H1 (cell line): ENCODE results near the gene HLA-A. TPM values are rescaled to one million over a fixed set of nuclear protein-coding genes. Genes with fewer than 3 reads are reported as not detected.

Source experiments
- BRCA1 ChIP-seq: IDR thresholded peaks from 2 replicates; pipeline ENCODE4 v1.6.1; 2012; ENCODE audit warnings: low read depth, low read length, improper control_type of control experiment
- CHD7 ChIP-seq: fragments of 300-600 bp; sonication (generic); IDR thresholded peaks from 2 replicates; pipeline ENCODE4 v1.7.1; 2012; ENCODE audit warnings: low read length, moderate library complexity, mild to moderate bottlenecking, inconsistent platforms; ENCODE audit not compliant: insufficient replicate concordance
- KDM5A ChIP-seq: fragments of 200-600 bp; IDR thresholded peaks from 2 replicates; pipeline ENCODE4 v1.7.1; 2012; ENCODE audit warnings: mild to moderate bottlenecking, low read length, inconsistent platforms, mixed read lengths
- POU5F1 ChIP-seq: IDR thresholded peaks from 2 replicates; pipeline ENCODE4 v1.6.1; 2011; ENCODE audit warnings: low read depth, mild to moderate bottlenecking, low read length, moderate library complexity
- RAD21 ChIP-seq, 2 experiments: IDR thresholded peaks in 1 of 2; conservative IDR thresholded peaks in 1 of 2; 2 replicates each; pipeline ENCODE4 v1.6.1; 2011; ENCODE audit warnings: low read depth in 2 of 2, low read length in 2 of 2, improper control_type of control experiment in 1 of 2, inconsistent platforms in 1 of 2, mild to moderate bottlenecking in 1 of 2, moderate library complexity in 1 of 2
- SUZ12 ChIP-seq: fragments of 200-600 bp; sonication (generic); IDR thresholded peaks from 2 replicates; pipeline ENCODE4 v1.6.1; 2012; ENCODE audit warnings: mild to moderate bottlenecking, inconsistent platforms, low read length, moderate library complexity, mixed read lengths
- TBP ChIP-seq: IDR thresholded peaks from 2 replicates; pipeline ENCODE4 v1.6.1; 2011; ENCODE audit warnings: low read depth, low read length, improper control_type of control experiment
- polyA plus RNA-seq, 7 experiments: library from polyadenylated mRNA; depleted of rRNA in 3 of 7; stranded (reverse) in 5 of 7; unstranded in 2 of 7; fragments of >200 nt in 5 of 7; fragments of 200-250 nt in 2 of 7; gene quantifications; 1 replicate in 5 of 7; 2 replicates in 1 of 7; 4 replicates in 1 of 7; pipeline versions ENCODE4 v1.2.1 to v1.2.3, GENCODE V29; 2011 to 2013; ENCODE audit warnings: missing spikeins in 2 of 7, mixed read lengths in 2 of 7
- total RNA-seq: library from RNA; stranded (reverse); fragmentation: NEBNext Ultra II Directional; extraction: Animal tissue kit (Norgen Biotek cat#: 25700); gene quantifications from 2 replicates; pipeline ENCODE4 v1.2.1, GENCODE V29; 2021

Gene HLA-A
- total and polyA plus RNA-seq, 2 of the 8 experiments (the other 6 are each of a cell fraction or from before 2014, with no cell fraction given): 221 to 474 TPM

GRCh38 chr6:29917857-29918256, 24.5 kb upstream of the HLA-A start (continued):
- TF ChIP-seq TBP (no peak), POU5F1 (no peak), RAD21 (IDR thresholded peaks at IDR 0.05 in 1 of 2, conservative IDR thresholded peaks at IDR 0.05 in 1 of 2; ENCODE audit: low read depth in 2 of 2, low read length in 2 of 2) (peak; percentile 31 to 36), CHD7 (no peak), SUZ12 (no peak), BRCA1 (no peak), KDM5A (no peak)
